Measurements from ENCODE around the gene PLS1.
"Not testable (repeated sequence)": the region's sequence is repeated elsewhere in the genome, so short reads cannot be mapped to it uniquely, and the experiment has no call there.

GRCh38 chr3:142603386-142603705, 7.2 kb downstream of the PLS1 start:
- not testable (repeated sequence) for TF ChIP-seq CTCF, POLR2A (IDR thresholded peaks at IDR 0.05)
